GM19351 (cell line): ENCODE measurements around the gene ZDHHC20.

Experiments used
- ATAC-seq: cut with Tn5 transposase; IDR thresholded peaks from one replicate; pipeline ENCODE4 v1.9.1; 2021; ENCODE audit warnings: mild to moderate bottlenecking, moderate library complexity; ENCODE audit not compliant: unreplicated experiment

The ZDHHC20 gene, protein sequence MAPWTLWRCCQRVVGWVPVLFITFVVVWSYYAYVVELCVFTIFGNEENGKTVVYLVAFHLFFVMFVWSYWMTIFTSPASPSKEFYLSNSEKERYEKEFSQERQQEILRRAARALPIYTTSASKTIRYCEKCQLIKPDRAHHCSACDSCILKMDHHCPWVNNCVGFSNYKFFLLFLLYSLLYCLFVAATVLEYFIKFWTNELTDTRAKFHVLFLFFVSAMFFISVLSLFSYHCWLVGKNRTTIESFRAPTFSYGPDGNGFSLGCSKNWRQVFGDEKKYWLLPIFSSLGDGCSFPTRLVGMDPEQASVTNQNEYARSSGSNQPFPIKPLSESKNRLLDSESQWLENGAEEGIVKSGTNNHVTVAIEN

GRCh38 chr13:21458813-21459701, at the start of gene ZDHHC20:
ZDHHC20 (minus strand) TSS chr13:21459303; CDS start chr13:21459171, 132 bp downstream.
- peak; percentile 84 for ATAC-seq

- no peak for ATAC-seq
Observed at GRCh38 chr13:21504379-21504778, 45.3 kb upstream of the ZDHHC20 start.

DNA sequence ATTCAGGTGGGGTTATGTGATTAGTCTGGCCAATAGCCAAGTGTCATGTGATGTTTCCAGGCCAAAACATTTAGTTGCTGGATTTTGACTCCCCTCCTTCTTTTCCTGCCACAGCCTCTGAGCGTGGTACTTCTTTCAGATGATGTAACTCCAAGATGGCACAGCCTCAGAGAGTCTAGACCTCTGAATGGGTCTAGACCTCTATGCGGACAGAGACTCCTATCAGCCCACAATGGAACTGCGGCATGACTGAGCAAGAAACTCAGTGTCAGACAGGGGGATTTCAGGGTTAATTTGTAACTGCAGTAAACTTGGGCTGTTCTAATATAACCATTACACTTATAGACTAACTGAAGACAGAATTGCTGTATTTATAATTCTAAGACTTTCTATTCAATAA, 42.6 kb upstream of the ZDHHC20 start:
- no peak for ATAC-seq

GRCh38 chr13:21486322-21486721, 27.2 kb upstream of the ZDHHC20 start:
- ATAC-seq, result no peak

DNA sequence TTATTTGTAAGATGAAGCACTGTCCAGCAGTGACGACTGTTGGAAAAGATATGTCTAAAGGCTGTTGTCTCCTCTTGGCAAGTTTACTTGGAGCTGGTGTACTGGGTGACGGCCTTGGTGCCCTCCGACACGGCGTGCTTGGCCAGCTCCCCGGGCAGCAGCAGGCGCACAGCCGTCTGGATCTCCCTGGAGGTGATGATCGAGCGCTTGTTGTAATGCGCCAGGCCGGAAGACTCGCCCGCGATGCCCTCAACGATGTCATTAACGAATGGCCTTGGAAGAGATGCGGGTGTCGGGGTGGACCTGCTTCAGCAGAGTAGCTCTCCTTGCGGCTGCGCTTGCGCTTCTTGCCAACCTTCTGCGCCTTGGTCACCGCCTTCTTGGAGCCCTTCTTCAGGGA, 24.6 kb upstream of the ZDHHC20 start:
- no peak for ATAC-seq

- ATAC-seq, result no peak
Observed at GRCh38 chr13:21481359-21481758, 22.3 kb upstream of the ZDHHC20 start.

DNA sequence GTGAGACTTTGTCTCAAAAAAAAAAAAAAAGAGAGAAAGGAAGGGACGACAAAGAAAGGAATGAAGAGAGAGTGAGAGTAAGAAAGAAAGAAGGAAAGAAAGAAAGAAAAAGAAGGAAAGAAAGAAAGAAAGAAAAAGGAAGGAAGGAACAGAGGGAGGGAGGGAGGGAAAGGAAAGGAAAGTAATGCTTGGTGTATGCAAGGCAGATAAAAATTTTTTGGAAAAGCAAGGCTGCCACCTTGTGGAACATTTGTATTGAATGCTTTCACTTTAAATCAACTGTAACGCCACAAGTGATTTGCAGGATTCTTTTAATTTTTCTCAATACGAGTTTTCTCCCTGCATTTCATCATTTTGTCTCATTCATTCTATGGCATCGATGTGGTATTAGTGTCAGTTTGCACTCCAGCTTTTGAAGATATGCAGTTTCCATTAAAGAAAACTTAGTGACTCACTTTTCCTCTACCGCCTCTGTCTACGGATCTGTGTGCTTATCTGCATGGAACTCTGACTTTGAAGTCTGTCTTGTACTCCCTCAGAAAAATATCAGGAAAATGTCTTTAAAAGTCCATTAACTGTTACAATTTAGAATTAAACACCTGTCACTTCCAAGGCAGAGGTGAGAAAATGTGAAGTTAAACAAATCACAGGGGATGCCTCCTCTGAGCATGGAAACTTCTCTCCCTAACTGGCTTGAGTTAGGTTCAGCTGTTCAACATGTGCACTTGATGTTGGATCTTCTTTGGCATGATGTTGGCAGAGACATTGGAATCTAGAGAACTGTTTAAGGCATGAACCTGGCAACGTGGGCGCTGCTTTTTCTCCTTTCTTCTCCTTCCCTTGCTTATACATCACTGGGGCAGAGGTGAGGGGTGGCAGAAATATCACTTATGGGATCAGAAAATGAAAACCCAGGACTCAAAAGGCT, 20.0 kb upstream of the ZDHHC20 start:
- no peak for ATAC-seq

- ATAC-seq, result peak; percentile 91
Observed at GRCh38 chr13:21476893-21477472, 17.9 kb upstream of the ZDHHC20 start.

DNA sequence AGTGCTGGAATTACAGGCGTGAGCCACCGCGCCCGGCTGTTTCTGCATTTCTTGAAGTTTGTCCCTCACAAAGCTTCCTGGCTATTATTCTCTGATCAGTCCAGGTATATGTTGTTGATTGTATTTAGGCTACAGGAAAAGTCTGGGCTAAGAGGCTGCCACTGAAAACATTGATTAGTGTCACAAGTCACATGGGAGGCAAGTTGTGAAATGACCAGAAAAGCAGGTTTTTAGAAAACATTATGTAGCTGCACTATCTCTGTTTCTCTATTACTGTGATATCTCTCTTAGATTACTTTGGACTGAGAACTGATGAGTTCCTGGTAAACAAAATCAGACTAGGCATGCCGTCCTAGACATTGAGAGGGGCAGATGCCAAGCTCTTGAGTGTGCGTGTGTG, 16.0 kb upstream of the ZDHHC20 start:
- no peak for ATAC-seq

DNA sequence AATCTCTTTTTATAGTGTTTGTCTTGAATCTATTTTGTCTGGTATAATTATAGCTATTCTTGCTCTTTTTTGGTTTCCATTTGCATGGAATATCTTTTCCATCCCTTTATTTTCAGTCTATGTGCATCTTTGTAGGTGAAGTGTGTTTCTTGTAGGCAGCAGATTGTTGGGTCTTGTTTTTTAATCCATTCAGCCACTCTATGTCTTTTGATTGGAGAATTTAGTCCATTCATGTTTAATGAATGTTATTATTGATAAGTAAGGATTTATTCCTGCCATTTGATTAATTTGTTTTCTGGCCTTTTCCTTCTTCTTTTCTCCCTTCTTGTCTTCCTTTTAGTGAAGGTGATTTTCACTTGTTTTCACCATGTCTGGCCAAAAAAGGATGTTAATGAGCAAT, 11.7 kb upstream of the ZDHHC20 start:
- no peak for ATAC-seq

- no peak for ATAC-seq
Observed at GRCh38 chr13:21466527-21466926, 7.4 kb upstream of the ZDHHC20 start.

GRCh38 chr13:21465710-21466160, 6.6 kb upstream of the ZDHHC20 start:
- ATAC-seq, result no peak

GRCh38 chr13:21463424-21463823, 4.3 kb upstream of the ZDHHC20 start:
- ATAC-seq, result no peak

DNA sequence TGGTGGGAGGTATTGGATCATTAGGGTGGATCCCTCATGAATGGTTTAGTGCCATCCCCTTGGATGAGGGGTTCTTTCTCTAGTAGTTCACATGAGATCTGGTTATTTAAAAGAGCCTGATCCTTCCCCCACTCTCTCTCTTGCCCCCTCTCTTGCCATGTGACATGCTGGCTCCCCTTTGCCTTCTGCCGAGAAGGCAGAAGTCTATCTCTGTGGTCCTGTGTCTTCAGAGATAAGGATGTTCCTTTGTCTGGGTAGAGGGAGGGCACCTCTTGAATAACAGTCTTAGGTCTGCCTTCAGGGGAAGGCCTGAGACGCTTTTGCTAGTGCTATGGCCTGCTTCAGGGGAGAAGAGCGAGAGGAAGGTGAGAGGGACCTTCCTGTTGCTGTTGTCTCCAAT, 2.0 kb upstream of the ZDHHC20 start:
- no peak for ATAC-seq

DNA sequence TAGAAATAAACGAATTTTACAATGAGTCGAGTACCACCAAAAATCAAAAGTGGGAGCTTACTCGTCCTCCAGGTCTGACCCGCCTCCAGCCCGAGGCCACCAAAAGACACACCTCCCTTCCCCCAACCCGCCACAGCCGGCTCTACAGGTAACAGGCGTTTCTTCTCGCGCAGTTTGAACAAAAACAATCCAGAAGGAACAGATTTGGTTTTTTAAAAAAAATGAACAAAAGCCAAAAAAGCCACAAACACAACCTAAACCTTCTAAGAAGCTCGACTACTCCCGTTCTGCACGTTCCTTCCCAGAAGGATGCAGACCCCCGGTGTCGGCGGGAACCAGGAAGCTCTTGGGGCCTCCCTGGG, 671 bp downstream of the ZDHHC20 start:
- peak; percentile 47 for ATAC-seq

- ATAC-seq, result no peak
Observed at GRCh38 chr13:21453387-21454081, 5.6 kb downstream of the ZDHHC20 start.

DNA sequence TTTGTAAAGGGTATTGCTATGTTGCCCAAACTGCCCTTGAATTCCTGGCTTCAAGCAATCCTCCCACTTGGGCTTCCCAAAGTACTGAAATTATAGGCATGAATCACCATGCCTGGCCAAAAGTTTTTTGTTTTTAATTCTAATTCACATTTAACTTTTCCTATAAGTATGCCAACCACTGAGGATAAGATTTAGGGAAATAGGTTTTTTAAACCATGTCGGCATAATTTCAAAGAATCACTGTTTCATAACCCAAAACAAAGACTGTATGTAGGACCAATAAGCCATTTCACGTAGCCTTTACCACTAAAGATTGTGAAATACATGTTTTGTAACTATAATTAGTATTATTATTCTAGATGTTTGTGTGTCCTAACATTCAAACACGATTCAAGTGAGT, 8.2 kb downstream of the ZDHHC20 start:
- no peak for ATAC-seq

DNA sequence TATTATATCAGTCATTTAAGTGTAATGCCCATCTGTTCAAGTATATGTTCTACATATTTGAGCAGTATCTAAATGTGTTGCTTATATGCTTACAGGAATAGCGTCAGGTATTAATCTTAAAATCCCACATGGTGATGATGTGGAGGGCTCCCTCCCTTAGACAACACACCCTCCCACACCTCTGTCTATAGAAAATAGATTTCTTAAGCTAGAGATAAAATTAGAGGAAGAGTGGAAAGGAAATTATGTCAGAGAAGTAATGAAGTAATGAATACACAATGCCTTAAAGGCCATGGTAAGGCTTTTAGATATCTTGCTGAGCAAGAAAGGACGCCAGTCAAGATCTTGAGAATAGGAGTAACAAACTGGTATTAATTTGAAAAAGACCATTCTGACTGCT, 12.4 kb downstream of the ZDHHC20 start:
- ATAC-seq, result no peak

DNA sequence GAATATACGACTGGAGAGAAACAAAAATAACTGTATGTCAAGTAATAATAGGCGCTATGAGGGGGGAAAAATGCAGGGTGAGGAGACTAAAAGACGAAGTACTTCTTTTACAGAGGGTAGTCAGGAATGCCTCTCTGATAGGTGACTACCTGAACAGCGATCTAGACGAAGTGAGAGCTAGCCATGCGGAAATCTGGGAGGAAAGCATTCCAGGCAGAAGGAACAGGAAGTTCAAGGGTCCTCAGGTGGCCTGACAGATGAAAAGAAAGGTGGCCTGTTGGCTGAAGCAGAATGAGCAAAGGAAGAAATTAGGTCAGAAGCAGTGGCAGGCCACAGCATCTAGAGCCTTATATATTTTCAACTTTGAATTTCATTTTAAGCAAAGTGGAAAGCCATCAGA, 13.3 kb downstream of the ZDHHC20 start:
- ATAC-seq, result no peak

GRCh38 chr13:21443171-21443570, 15.9 kb downstream of the ZDHHC20 start:
- no peak for ATAC-seq
